ENCODE measurements around the gene MBD3L3.

Gene MBD3L3

DNA sequence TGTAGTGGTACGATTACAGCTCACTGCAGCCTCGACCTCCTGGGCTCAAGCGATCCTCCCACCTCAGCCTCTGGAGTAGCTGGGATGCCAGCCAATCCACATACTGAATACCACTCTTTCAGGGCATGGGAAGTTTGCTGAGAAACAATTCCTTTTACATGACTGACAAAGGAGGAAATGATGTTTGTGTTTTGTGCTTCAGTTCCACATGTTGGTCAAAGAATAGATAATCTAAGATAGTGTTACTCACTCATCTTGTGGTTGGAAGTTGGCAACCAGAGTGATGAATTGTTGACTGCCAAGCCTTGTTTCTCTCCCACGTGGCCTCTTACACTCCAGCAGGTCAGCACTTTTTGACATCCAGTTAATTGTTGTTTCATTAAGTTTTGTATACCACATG lies 44.8 kb downstream of the MBD3L3 start:
- Histone ChIP-seq H3K36me3 (ENCODE audit: insufficient read depth, low read length) (no peaks in the 10 kb centered on the region), H3K9ac (ENCODE audit: low read depth, low read length) (no peak overlapping the region), H3K9me3 (replicated peaks; ENCODE audit: low read length) (no peaks in the 10 kb centered on the region), H3K27me3 (ENCODE audit: control insufficient read depth, insufficient read depth, low read length) (no peaks in the 10 kb centered on the region), H3K4me3 (ENCODE audit: low read length) (no peak overlapping the region), H3K4me2 (ENCODE audit: low read length) (no peak overlapping the region), H3K4me1 (ENCODE audit: control insufficient read depth, insufficient read depth, low read length) (no peaks in the 10 kb centered on the region)

DNA sequence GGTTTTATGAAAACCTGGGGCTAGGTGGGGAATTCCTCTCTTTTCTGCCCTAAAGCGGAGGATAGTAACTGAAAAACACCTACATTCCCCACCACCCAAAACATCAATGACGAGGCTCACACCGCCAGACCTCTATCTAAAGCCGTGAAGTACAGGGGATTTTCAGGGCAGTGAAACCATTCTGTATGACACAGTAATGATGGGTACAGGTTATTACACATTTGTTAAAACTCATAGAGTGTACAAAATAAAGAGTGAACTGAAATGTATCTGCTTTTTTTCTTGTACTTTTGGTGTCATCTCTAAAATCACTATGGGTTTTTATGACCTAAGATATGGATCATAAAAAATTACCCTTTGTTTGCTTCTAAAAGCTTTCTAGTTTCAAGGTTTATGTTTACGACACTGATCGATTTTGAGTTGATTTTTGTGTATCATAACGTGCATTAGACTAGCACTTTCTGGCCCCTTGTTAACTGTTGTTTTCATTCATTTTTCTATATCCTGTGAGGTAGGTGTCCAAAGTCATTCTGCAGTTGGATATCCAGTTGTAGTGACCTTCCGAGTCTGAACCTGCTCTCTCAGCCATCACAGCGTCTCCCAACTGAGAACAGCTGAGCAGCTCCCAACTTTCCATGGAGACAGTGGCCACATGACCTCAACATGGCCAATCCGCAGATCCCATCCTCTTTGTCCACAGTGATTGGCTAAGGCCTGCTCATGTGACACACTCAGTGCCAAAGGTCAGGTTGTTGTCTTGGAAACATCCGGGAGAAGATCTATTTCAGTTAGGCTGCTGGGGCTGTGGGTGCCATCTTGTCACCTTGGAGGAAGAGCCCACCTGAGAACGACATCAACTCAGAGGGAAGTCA lies 47.5 kb downstream of the MBD3L3 start:
- Histone ChIP-seq H3K9ac (ENCODE audit: low read depth, low read length) (no peak overlapping the region), H3K4me1 (ENCODE audit: control insufficient read depth, insufficient read depth, low read length) (no peaks in the 10 kb centered on the region), H3K36me3 (ENCODE audit: insufficient read depth, low read length) (no peaks in the 10 kb centered on the region), H3K4me2 (ENCODE audit: low read length) (no peak overlapping the region), H3K4me3 (ENCODE audit: low read length) (no peak overlapping the region), H3K9me3 (replicated peaks; ENCODE audit: low read length) (no peaks in the 10 kb centered on the region), H3K27me3 (ENCODE audit: control insufficient read depth, insufficient read depth, low read length) (no peaks in the 10 kb centered on the region)

DNA sequence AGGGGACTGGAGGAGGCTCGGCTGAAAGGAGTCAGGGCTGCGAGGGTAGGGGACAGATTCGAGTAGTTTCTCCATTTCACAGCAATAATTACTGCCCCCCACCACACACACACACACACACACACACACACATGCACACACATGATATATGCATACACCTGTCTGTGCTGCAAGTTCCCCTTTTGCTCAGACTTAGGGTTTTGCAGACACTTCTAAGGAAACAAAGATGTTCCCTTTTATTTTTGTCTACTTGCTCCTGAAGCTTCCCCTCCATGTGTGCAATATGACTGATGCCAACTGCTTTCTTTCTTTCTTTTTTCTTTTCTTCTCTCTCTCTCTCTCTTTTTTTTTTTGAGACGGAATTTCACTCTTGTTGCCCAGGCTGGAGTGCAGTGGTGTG lies 50.6 kb downstream of the MBD3L3 start:
- Histone ChIP-seq H3K9me3 (replicated peaks; ENCODE audit: low read length) (no peaks in the 10 kb centered on the region), H3K4me3 (ENCODE audit: low read length) (no peak overlapping the region), H3K36me3 (ENCODE audit: insufficient read depth, low read length) (no peaks in the 10 kb centered on the region), H3K9ac (ENCODE audit: low read depth, low read length) (no peak overlapping the region), H3K27me3 (ENCODE audit: control insufficient read depth, insufficient read depth, low read length) (no peaks in the 10 kb centered on the region), H3K4me1 (ENCODE audit: control insufficient read depth, insufficient read depth, low read length) (no peaks in the 10 kb centered on the region), H3K4me2 (ENCODE audit: low read length) (no peak overlapping the region)

All from skeletal muscle satellite cell (primary cell).